KOPT-K1 (cell line): ENCODE measurements around the gene UBE2L3.

ENCODE experiments used
- H3K27ac ChIP-seq: fragments of 200-600 bp; sonication (generic); 2 replicates; pipeline ENCODE4 v1.5.1; 2016; ENCODE audit warnings: antibody characterized with exemption, mild to moderate bottlenecking, low read depth, low read length; ENCODE audit not compliant: poor library complexity, severe bottlenecking
- H3K36me3 ChIP-seq: fragments of 200-600 bp; sonication (generic); 2 replicates; pipeline ENCODE4 v1.5.1; 2017; ENCODE audit warnings: antibody characterized with exemption, mild to moderate bottlenecking, low read length, moderate library complexity; ENCODE audit not compliant: insufficient read depth
- H3K9me3 ChIP-seq: fragments of 200-600 bp; sonication (generic); 2 replicates; pipeline ENCODE4 v1.5.1; 2017; ENCODE audit warnings: antibody characterized with exemption, low read length, mild to moderate bottlenecking; ENCODE audit not compliant: insufficient read depth, poor library complexity, severe bottlenecking

The UBE2L3 gene

GRCh38 chr22:21652547-21653545, 85.3 kb downstream of the UBE2L3 start:
- peaks cover 35% of the 10 kb centered on the region for H3K36me3 ChIP-seq
- peak overlapping the region; percentile 84 for H3K27ac ChIP-seq
- H3K9me3 ChIP-seq = no peaks in the 10 kb centered on the region

- peak overlapping the region; percentile 83 for H3K27ac ChIP-seq
Observed at GRCh38 chr22:21657020-21657359, 89.5 kb downstream of the UBE2L3 start.

GRCh38 chr22:21657360-21658032, 90.0 kb downstream of the UBE2L3 start:
- Histone ChIP-seq H3K27ac (peak overlapping the region; percentile 83), H3K36me3 (peaks cover 19% of the 10 kb centered on the region), H3K9me3 (no peaks in the 10 kb centered on the region)

More at GRCh38 chr22:21657020-21657359, 89.5 kb downstream of the UBE2L3 start:
- Histone ChIP-seq H3K36me3 (peaks cover 19% of the 10 kb centered on the region), H3K9me3 (no peaks in the 10 kb centered on the region)

GRCh38 chr22:21659864-21660525, 92.5 kb downstream of the UBE2L3 start:
- Histone ChIP-seq H3K36me3 (peaks cover under 1% of the 10 kb centered on the region; the same call in 1 of the 2 replicates), H3K9me3 (no peaks in the 10 kb centered on the region), H3K27ac (no peak overlapping the region)

- no peak overlapping the region for H3K27ac ChIP-seq
- no peaks in the 10 kb centered on the region for H3K36me3 ChIP-seq
- H3K9me3 ChIP-seq = no peaks in the 10 kb centered on the region
Observed at GRCh38 chr22:21660904-21661303, 93.4 kb downstream of the UBE2L3 start.

- Histone ChIP-seq H3K27ac (no peak overlapping the region), H3K9me3 (no peaks in the 10 kb centered on the region), H3K36me3 (no peaks in the 10 kb centered on the region)
Observed at GRCh38 chr22:21661991-21662390, 94.5 kb downstream of the UBE2L3 start.

- H3K9me3 ChIP-seq = no peaks in the 10 kb centered on the region
- no peaks in the 10 kb centered on the region for H3K36me3 ChIP-seq
- no peak overlapping the region for H3K27ac ChIP-seq
Observed at GRCh38 chr22:21663738-21664137, 96.2 kb downstream of the UBE2L3 start.

- H3K27ac ChIP-seq = peak overlapping the region; percentile 74
- H3K36me3 ChIP-seq = peaks cover 7% of the 10 kb centered on the region
- H3K9me3 ChIP-seq = no peaks in the 10 kb centered on the region
Observed at GRCh38 chr22:21665047-21665851, 97.7 kb downstream of the UBE2L3 start.

GRCh38 chr22:21666786-21667185, 99.3 kb downstream of the UBE2L3 start:
- Histone ChIP-seq H3K9me3 (no peaks in the 10 kb centered on the region), H3K27ac (no peak overlapping the region), H3K36me3 (peaks cover 23% of the 10 kb centered on the region)

- Histone ChIP-seq H3K27ac (no peak overlapping the region), H3K36me3 (peaks cover 45% of the 10 kb centered on the region), H3K9me3 (no peaks in the 10 kb centered on the region)
Observed at GRCh38 chr22:21669026-21669425, 101.5 kb downstream of the UBE2L3 start.

GRCh38 chr22:21672107-21672629, 104.7 kb downstream of the UBE2L3 start:
- H3K9me3 ChIP-seq = no peaks in the 10 kb centered on the region
- H3K36me3 ChIP-seq = peaks cover 67% of the 10 kb centered on the region
- H3K27ac ChIP-seq = no peak overlapping the region
